ENCODE results near the gene MAML3.

Gene MAML3

GRCh38 chr4:140152751-140153418 is 1.1 kb downstream of the MAML3 start:
- H3K4me3 ChIP-seq (ENCODE audit: control insufficient read depth, low read depth, low read length) = peak overlapping the region; percentile 78
- DNase-seq (ENCODE audit: low read depth) = no peak
- TF ChIP-seq CTCF (IDR thresholded peaks at IDR 0.05; ENCODE audit: control insufficient read depth, insufficient read depth, low read depth, low read length, missing control alignments) = no peak

DNA sequence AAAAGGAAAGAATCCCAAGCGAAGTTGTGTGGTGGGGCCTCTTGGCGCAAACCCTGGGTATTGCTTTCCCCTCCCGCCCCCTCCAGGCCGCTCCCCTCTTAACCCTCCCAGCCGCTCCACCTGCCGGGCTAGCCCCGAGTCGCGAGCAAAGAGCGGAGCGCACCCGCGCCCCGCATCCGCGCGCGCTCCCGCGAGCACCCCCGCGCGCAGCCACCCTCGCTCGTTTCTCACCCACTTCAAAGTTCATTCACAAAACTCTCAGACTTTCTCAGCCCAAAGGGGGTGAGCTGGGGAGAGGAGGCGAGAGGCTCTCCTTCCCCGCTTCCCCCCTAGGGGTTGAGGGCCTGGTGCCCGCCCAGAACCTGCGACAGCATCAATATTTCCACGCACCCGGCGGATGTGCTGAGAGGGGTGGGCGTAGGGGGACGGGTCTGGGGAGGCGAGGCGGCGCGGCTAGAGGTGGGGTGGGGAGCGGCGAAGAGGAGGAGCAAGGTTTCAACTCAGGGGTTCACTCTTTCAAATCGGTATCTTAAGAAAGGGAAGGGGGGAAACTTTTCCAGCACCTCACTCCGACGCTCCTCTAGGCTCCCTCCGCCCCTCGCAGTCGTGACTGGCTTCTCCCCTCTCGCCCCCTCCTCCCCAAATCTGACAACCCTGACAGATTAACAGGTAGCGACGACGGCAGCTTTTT is 1.8 kb downstream of the MAML3 start:
- peak; percentile 10 for TF ChIP-seq CTCF (IDR thresholded peaks at IDR 0.05; ENCODE audit: control insufficient read depth, insufficient read depth, low read depth, low read length, missing control alignments)
- DNase-seq (ENCODE audit: low read depth) = no peak
- H3K4me3 ChIP-seq (ENCODE audit: control insufficient read depth, low read depth, low read length) = peak overlapping the region; percentile 78

DNA sequence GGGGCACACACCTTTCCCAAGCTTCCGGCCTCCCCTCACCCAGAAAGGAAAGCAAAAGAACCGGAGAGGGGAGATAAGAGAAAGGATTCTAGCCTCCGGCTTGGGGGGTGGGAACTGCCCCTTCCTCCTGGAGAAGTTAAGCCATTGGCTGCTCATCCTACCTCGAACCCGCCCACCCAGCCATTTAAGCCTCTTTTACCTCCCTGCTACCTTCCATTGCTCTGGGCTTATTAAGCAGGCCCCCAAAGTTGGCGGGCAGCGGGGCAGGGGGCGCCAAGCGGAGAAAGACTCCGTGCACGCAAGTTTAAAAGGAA is 2.3 kb downstream of the MAML3 start:
- TF ChIP-seq CTCF (IDR thresholded peaks at IDR 0.05; ENCODE audit: control insufficient read depth, insufficient read depth, low read depth, low read length, missing control alignments) = no peak
- no peak for DNase-seq (ENCODE audit: low read depth)
- H3K4me3 ChIP-seq (ENCODE audit: control insufficient read depth, low read depth, low read length) = peak overlapping the region; percentile 78

DNA sequence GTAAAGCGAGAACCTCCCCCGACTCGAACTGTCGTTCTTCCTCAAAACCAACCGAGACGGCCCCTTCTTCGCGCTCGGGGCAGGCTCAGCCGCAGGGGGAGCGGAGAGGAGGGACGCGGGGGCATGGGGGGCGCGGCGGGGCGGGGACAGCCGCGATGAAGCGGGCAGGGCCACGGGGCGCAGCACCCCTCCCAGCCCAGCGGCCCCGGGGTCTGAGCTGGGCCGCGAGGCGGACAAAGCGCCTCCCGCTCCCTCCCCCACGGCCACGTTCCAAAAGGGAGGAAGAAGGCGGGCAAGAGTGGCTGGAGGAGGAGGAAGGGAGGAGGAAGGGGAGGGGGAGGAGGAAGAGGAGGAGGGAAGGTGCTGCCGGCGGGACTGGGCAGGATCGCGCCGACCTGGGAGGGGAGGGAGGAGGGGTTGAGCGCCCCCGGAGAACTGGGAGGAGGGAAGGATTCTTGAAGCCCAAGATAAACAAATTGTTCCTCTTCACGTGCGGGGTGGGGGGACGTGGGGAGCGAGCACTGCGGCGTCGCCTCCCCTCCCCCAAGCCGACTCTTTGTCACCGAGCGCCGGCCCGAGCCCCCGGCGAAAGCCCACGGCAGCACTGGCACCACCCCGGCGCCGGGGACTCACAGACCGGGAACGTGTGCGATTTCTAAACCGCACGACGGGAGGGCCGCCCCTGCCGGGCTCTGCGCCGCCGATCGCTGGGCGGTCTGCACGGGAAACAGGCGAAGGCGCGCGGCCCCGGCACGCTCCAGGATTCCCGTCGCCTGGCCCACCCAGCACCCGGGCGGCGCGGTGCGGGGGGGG is 2.9 kb downstream of the MAML3 start:
- H3K4me3 ChIP-seq (ENCODE audit: control insufficient read depth, low read depth, low read length) = peak overlapping the region; percentile 78
- DNase-seq (ENCODE audit: low read depth) = peak; percentile 72
- TF ChIP-seq CTCF (IDR thresholded peaks at IDR 0.05; ENCODE audit: control insufficient read depth, insufficient read depth, low read depth, low read length, missing control alignments) = no peak

- TF ChIP-seq CTCF (IDR thresholded peaks at IDR 0.05; ENCODE audit: control insufficient read depth, insufficient read depth, low read depth, low read length, missing control alignments) = no peak
- peak overlapping the region; percentile 78 for H3K4me3 ChIP-seq (ENCODE audit: control insufficient read depth, low read depth, low read length)
- DNase-seq (ENCODE audit: low read depth) = no peak
Measured at GRCh38 chr4:140150636-140150885, 3.4 kb downstream of the MAML3 start.

DNA sequence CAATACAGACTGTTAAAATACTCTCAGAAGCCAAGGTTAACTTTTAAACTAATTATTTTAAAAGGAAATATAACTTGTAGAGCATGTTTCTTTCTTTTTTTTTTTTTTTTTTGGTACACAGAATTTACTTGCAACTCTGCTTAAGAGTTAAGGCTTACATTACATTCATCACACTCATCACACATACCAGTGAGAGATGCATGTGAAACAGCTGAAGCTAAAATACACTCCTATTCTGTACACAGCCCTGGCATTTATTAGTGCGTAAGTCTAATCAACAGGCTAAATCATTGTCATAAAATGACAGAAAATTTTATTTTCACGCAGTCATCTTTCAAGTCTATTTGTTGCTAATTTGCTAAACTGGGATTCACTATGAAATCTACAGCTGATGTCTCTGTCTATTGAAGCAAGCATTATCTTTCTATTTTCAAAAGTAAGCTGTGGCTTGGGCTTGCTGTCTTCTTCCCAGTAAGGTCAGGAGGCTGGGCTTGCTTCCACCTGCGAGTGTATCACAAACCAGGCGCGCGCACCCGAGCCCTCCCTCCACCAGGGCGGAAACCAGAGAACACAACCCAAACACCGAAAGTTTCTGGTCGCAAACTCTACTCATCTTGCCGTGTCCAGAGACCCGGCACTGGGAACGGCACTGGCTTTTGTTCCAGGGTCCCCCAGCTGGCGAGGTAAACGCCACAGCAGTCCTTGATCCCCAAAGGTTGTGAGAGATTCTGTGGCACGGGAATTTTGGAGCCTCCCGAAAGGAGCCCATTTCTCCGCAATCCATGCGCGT is 3.9 kb downstream of the MAML3 start:
- DNase-seq (ENCODE audit: low read depth) = no peak
- no peak for TF ChIP-seq CTCF (IDR thresholded peaks at IDR 0.05; ENCODE audit: control insufficient read depth, insufficient read depth, low read depth, low read length, missing control alignments)

More for the DNA sequence above, 3.9 kb downstream of the MAML3 start:
- H3K4me3 ChIP-seq (ENCODE audit: control insufficient read depth, low read depth, low read length) = peak overlapping the region; percentile 78

Data from AG09309 (cell line).